Caco-2 (cell line): ENCODE data around the gene TARBP1. TPM values are rescaled to one million over a fixed set of nuclear protein-coding genes. Genes with fewer than 3 reads are reported as not detected.
"Not testable (repeated sequence)": the region's sequence is repeated elsewhere in the genome, so short reads cannot be mapped to it uniquely, and the experiment has no call there.

Experiments used
- BruUV-seq: library from RNA; stranded (reverse); fragments of 400-500 nt; replicated peaks from 2 replicates; lab custom pipeline; 2021; lab: Mats Ljungman, UMichigan
- CTCF ChIA-PET: fragments of 300-600 bp; sonication (Branson Sonifier 250); formaldehyde crosslinking; loops from one replicate; lab custom pipeline; 2022; ENCODE audit warnings: antibody characterized with exemption; lab: Charles Lee
- POLR2A ChIA-PET: fragments of 300-600 bp; sonication (Branson Sonifier 250); formaldehyde crosslinking; loops from one replicate; lab custom pipeline; 2022; ENCODE audit warnings: antibody characterized with exemption; lab: Charles Lee
- DNase-seq, 2 experiments: peaks; one replicate each; pipeline versions ENCODE4 v3.0.0 to v3.0.0-alpha.2; 2020 to 2022
- H3K27me3 ChIP-seq: replicated peaks from 2 replicates; pipeline ENCODE4 v1.6.0; 2011; ENCODE audit warnings: low read length; ENCODE audit not compliant: control insufficient read depth, insufficient read depth
- H3K36me3 ChIP-seq: 2 replicates; pipeline ENCODE4 v1.5.1; 2011; ENCODE audit warnings: low read length; ENCODE audit not compliant: control insufficient read depth, insufficient read depth
- H3K4me1 ChIP-seq: fragments of 250-450 bp; sonication (Bioruptor Pico); 2 replicates; pipeline ENCODE4 v1.5.1; 2020; ENCODE audit warnings: mild to moderate bottlenecking
- H3K4me3 ChIP-seq: 2 replicates; pipeline ENCODE4 v1.5.1; 2011; ENCODE audit warnings: low read depth, mild to moderate bottlenecking, control low read depth, low read length
- H3K9me3 ChIP-seq: fragments of 250-450 bp; sonication (Bioruptor Pico); 2 replicates; pipeline ENCODE4 v1.5.1; 2020; ENCODE audit warnings: mild to moderate bottlenecking, moderate library complexity
- H3K27ac Mint-ChIP-seq: one replicate; pipeline ENCODE4 v1.8.0; 2022; ENCODE audit warnings: mixed read lengths; ENCODE audit not compliant: unreplicated experiment
- H3K27me3 Mint-ChIP-seq: one replicate; pipeline ENCODE4 v1.8.0; 2022; ENCODE audit warnings: mixed read lengths; ENCODE audit not compliant: insufficient read depth, unreplicated experiment
- H3K36me3 Mint-ChIP-seq: one replicate; pipeline ENCODE4 v1.8.0; 2022; ENCODE audit warnings: mild to moderate bottlenecking, mixed read lengths; ENCODE audit not compliant: insufficient read depth, unreplicated experiment
- H3K4me1 Mint-ChIP-seq: one replicate; pipeline ENCODE4 v1.8.0; 2022; ENCODE audit warnings: low read depth, mixed read lengths; ENCODE audit not compliant: unreplicated experiment
- H3K4me3 Mint-ChIP-seq: one replicate; pipeline ENCODE4 v1.8.0; 2022; ENCODE audit warnings: mild to moderate bottlenecking, moderate library complexity, mixed read lengths; ENCODE audit not compliant: unreplicated experiment
- H3K9me3 Mint-ChIP-seq: one replicate; pipeline ENCODE4 v1.8.0; 2022; ENCODE audit warnings: mixed read lengths; ENCODE audit not compliant: unreplicated experiment
- CTCF ChIP-seq, 2 experiments: fragments of 200-600 bp in 1 of 2; IDR thresholded peaks; 1 replicate in 1 of 2; 2 replicates in 1 of 2; pipeline versions ENCODE4 v1.5.1 to v1.8.0; 2011 to 2022; ENCODE audit warnings: antibody characterized with exemption in 1 of 2, control low read depth in 1 of 2, inconsistent platforms in 1 of 2, low read depth in 1 of 2, low read length in 1 of 2, mild to moderate bottlenecking in 1 of 2, moderate library complexity in 1 of 2; ENCODE audit not compliant: insufficient read depth in 1 of 2, severe bottlenecking in 1 of 2, unreplicated experiment in 1 of 2
- intact Hi-C: fragments of 100-400 bp; cut with micrococcal nuclease; formaldehyde crosslinking; loops from one replicate; pipeline ENCODE4 v1.10.0; 2022; ENCODE audit not compliant: unreplicated experiment
- total RNA-seq: library from RNA; stranded (reverse); gene quantifications from 2 replicates; pipeline ENCODE4 v1.2.3, GENCODE V29; 2022

The TARBP1 gene
- total RNA-seq, 1 experiment from 2014 or later: 37.0 TPM

- no peaks in the 10 kb centered on the region for H3K27me3 Mint-ChIP-seq
- Histone ChIP-seq H3K4me3 (no peak overlapping the region), H3K27me3 (no peaks in the 10 kb centered on the region), H3K4me1 (no peaks in the 10 kb centered on the region), H3K9me3 (no peaks in the 10 kb centered on the region), H3K36me3 (no peaks in the 10 kb centered on the region)
- TF ChIP-seq CTCF (IDR thresholded peaks at IDR 0.05; ENCODE audit: insufficient read depth in 1 of 2, low read depth in 1 of 2, low read length in 1 of 2, severe bottlenecking in 1 of 2, unreplicated experiment in 1 of 2): no peak
- no peak overlapping the region for H3K27ac Mint-ChIP-seq
- no peaks in the 10 kb centered on the region for H3K9me3 Mint-ChIP-seq
- no peaks in the 10 kb centered on the region for H3K4me1 Mint-ChIP-seq
- ChIA-PET CTCF (no interaction called here), POLR2A (no interaction called here)
- BruUV-seq: no TSS peak
- no peak for DNase-seq
- H3K4me3 Mint-ChIP-seq: no peak overlapping the region
- peaks cover 15% of the 10 kb centered on the region for H3K36me3 Mint-ChIP-seq
- intact Hi-C loops: no loop called here
Observed at GRCh38 chr1:234400773-234401172, 78.2 kb downstream of the TARBP1 start.

DNA sequence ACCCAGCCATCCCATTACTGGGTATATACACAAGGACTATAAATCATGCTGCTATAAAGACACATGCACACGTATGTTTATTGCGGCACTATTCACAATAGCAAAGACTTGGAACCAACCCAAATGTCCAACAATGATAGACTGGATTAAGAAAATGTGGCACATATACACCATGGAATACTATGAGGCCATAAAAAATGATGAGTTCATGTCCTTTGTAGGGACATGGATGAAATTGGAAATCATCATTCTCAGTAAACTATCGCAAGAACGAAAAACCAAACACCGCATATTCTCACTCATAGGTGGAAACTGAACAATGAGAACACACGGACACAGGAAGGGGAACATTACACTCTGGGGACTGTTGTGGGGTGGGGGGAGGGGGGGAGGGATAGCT is 79.5 kb downstream of the TARBP1 start:
- H3K27ac Mint-ChIP-seq, H3K4me3 ChIP-seq, BruUV-seq, POLR2A ChIA-PET, DNase-seq, intact Hi-C loops, H3K4me1 ChIP-seq, CTCF ChIA-PET, H3K4me3 Mint-ChIP-seq, H3K27me3 Mint-ChIP-seq, H3K9me3 Mint-ChIP-seq, H3K4me1 Mint-ChIP-seq, H3K36me3 ChIP-seq, H3K9me3 ChIP-seq, H3K27me3 ChIP-seq: not testable (repeated sequence)
- H3K36me3 Mint-ChIP-seq: peaks cover 10% of the 10 kb centered on the region

DNA sequence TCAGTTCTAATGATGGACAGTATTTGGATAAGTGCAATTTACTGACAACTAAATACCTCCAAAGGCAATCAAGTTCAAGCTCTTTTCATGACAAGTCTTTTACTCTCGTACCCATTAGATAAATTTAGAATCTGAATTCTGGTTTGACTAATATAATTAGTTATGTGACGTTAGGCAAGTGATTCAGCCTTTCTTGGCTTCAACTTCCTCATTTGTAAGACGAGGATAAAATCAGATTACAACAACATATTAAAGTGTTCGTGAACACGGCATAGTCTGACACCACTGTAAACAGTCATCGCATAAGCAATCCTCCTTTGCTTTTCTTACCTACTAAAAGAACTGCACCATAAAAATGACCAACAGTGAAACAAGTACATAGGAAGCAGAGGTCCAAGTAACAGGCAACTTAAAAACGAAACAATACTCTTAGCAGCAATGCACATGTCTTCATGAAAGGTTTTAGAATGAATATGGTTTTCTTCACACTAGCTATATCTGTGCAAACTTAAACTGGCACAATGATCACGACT is 80.1 kb downstream of the TARBP1 start:
- intact Hi-C loops: no loop called here
- CTCF ChIA-PET: no interaction called here
- no peak for DNase-seq
- no peak overlapping the region for H3K4me3 ChIP-seq
- Mint-ChIP-seq H3K4me3 (no peak overlapping the region), H3K36me3 (peaks cover 10% of the 10 kb centered on the region), H3K4me1 (no peaks in the 10 kb centered on the region), H3K27ac (no peak overlapping the region), H3K9me3 (no peaks in the 10 kb centered on the region), H3K27me3 (no peaks in the 10 kb centered on the region)
- H3K4me1 ChIP-seq: no peaks in the 10 kb centered on the region
- no peaks in the 10 kb centered on the region for H3K36me3 ChIP-seq
- no peaks in the 10 kb centered on the region for H3K27me3 ChIP-seq
- no TSS peak for BruUV-seq
- no peak for TF ChIP-seq CTCF (IDR thresholded peaks at IDR 0.05; ENCODE audit: insufficient read depth in 1 of 2, low read depth in 1 of 2, low read length in 1 of 2, severe bottlenecking in 1 of 2, unreplicated experiment in 1 of 2)
- no peaks in the 10 kb centered on the region for H3K9me3 ChIP-seq
- POLR2A ChIA-PET: no interaction called here
